G401 (cell line): ENCODE measurements around the gene VPS72. TPM values are rescaled to one million over a fixed set of nuclear protein-coding genes. Genes with fewer than 3 reads are reported as not detected.
"Not testable (repeated sequence)": the region's sequence is repeated elsewhere in the genome, so short reads cannot be mapped to it uniquely, and the experiment has no call there.

ENCODE experiments used
- DNase-seq: peaks from one replicate; pipeline ENCODE4 v3.0.0-alpha.2; 2015; ENCODE audit warnings: low spot score
- in situ Hi-C: cut with HindIII; loops from 2 replicates; pipeline ENCODE4 v1.10.0; 2016; ENCODE audit warnings: low sequenced_read_pairs, mixed read lengths
- total RNA-seq: library from RNA; depleted of rRNA; stranded (reverse); fragments of >200 nt; shearing (Covaris generic); gene quantifications from 2 replicates; pipeline ENCODE4 v1.2.3, GENCODE V29; 2014

VPS72 gene
- total RNA-seq, 1 experiment from 2014 or later, result 80.9 TPM

GRCh38 chr1:151193304-151193703, 3.3 kb upstream of the VPS72 start:
- no peak for DNase-seq
- in situ Hi-C loops, result no loop called here

DNA sequence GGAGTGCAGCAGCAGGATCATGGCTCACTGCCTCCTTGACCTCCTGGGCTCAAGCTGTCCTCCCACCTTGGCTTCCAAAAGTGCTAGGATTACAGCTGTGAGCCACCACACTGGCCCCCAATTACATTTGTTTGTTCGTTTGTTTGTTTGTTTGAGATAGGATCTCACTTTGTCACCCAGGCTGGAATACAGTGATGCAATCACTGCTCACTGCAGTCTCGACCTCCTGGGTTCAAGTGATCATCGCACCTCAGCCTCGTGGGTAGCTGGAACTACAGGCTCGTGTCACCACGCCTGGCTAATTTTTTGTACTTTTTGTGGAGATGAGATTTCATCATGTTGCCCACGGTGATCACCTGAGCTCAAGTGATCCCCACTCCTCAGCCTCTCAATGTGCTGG, 2.0 kb upstream of the VPS72 start:
- in situ Hi-C loops, result no loop called here
- no peak for DNase-seq

DNA sequence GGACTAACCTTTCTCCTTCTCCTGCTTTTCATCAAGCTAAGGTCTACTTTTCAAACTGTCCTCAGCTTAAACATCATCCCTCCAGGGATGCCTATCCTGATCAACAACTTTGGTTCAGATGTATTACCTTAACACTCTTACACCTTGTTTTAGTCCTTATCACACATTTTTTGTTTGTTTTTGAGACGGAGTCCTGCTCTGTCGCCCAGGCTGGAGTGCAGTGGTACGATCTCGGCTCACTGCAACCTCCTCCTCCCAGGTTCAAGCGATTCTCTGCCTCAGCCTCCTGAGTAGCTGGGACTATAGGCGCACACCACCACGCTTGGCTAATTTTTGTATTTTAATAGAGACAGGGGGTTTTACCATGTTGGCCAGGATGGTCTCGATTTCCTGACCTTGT, 1.3 kb downstream of the VPS72 start:
- in situ Hi-C loops, DNase-seq: not testable (repeated sequence)

DNA sequence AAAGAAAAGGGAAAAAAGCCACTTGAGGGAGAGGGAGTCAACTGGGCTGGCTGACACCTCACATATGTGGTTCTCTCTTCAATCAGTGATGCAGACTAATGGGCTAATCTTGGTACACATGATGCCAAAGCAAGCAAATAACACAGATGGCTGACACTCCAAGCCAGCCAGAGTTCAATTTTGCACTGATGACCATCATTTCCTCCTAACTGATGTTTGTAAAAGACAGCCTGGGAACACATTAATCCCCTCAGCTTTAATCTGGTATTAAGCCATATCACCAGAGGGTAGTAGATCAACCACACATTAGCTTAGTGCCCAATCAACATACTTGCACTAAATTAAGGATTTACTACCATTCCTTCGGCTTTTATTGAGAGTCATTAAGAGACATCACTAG, 2.8 kb downstream of the VPS72 start:
- in situ Hi-C loops, result no loop called here
- DNase-seq, result no peak

DNA sequence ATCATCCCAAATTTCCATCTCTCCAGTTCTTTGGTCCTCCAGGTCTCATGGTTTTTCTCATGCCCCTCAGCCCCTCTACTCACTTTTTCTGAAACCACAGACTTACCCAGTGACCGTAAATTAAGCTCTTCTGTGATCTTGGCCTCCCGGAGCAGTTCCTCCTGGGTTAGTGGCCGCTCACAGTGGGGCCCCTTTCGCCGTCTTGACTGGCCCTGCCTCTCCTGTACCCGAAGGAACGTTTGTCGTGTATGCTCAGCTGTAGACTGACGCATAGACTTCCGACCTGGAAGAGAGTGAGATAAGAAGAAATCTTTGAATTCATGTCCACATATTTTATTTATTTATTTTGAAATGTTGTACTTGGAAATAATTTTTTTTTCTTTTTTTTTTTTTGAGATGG, 5.8 kb downstream of the VPS72 start:
- DNase-seq, result no peak
- in situ Hi-C loops, result no loop called here

DNA sequence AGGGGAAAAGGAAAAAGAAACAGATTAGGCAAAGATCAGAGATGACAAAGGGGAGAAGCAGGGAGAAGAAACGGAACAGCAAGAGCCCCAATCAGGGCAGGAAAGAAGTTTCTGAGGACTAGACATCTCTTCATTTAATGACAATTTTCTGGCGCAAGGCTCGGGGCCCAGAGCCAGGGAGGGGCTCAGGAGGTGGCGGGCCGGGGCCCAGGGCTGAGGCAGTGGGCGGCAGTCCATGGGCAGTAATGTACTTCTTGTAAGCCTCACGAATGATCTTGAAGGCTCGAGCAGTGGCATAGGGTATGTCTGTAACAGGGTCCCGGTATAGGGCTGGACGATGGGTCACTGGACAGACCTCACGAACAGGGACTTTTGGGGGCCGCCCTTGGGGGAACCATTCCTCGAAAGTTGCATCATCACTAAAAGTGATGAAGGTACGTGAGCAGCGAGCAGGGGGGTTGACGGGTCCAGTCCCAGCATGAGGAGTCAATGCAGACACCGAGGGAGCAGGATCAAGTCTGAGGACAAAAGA, 13.4 kb downstream of the VPS72 start:
- in situ Hi-C loops, result no loop called here
- no peak for DNase-seq

DNA sequence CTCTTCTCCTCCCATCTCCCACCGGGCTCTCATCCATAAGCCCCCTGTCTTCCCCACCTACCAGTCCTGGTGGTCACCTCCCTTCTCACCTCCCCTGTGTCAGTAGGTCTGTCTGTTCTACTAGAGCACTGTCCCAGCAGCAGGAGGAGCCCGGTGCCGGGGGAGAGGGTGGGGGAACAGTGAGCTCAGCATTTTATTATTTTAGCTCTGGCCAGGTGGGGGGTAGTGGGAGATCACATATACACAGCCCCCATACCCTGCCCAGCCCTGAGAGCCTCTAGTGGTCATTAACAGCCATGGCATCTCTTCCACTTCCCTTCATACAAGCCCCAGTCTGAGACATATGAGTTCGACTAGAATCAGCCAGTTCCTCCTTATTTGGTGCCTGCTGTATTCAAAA, 14.1 kb downstream of the VPS72 start, which contains the start of gene TMOD4:
TSS of gene TMOD4 (minus strand) at position 119 of the 400 bp plus-strand sequence. CDS start 1,106 bp downstream, outside the sequence.
- DNase-seq, result no peak
- in situ Hi-C loops, result no loop called here

DNA sequence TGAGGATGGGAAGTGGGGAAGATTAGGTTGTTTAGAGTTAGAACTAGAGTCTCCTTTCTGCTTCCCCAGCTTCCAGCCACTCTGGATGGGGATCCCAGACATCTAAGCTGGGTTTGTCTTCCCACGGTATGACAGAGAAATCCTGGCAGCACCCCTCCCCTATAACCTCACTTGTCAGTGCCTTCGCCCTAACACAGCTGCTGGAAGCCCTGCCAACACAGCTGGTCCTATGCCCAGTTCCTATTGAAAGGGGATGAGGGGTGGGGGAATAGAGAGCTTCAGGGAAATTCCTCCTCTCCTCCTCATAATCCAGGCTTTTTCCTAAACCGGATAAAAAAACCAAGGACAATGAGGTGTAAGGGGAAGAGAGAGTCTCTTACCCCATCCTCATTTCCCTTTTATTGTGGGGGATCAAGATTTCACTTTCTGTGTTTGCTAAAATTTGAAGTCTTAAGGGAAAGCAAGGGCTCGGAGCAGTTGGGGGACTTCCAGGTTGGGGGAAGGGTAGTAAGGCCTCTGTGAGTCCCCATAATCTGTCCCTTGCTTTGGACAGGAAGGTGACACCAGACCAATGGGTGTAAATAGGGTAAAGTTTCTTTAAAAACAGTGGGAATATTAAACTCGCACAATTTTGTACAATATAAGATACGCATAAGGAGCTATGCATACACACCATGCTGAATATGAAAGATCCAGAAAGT, 14.8 kb downstream of the VPS72 start:
- in situ Hi-C loops, result no loop called here
- DNase-seq, result no peak

GRCh38 chr1:151171190-151171589, 18.8 kb downstream of the VPS72 start:
- DNase-seq, result no peak
- in situ Hi-C loops, result no loop called here

DNA sequence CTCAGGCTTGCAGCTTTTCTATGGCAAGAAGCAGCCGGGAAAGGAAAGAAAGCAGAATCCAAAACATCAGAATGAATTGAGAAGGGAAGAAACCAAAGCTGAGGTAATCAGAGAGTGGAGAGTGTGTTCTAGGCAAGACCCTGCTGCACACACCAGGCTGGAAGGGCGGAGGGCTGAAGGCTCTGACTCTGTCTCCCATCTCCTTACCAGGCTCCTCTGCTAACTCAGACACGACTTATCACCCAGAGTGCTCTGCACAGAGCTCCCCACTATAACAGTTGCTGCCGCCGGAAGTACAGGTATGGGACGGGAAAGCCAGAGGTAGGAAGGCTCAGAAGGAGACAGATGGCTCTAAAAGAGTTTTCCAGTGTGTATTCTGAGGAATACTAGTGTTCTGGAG, 22.9 kb downstream of the VPS72 start:
- in situ Hi-C loops, result no loop called here

GRCh38 chr1:151166505-151166956, 23.5 kb downstream of the VPS72 start:
- in situ Hi-C loops, result no loop called here
- DNase-seq, result no peak

More for the DNA sequence above, 22.9 kb downstream of the VPS72 start:
- DNase-seq, result no peak

GRCh38 chr1:151165738-151166504, 24.1 kb downstream of the VPS72 start, which contains the start of the genes LYSMD1 and SCNM1:
LYSMD1 (minus strand) TSS chr1:151165902; CDS start chr1:151165258, 644 bp downstream.
SCNM1 (plus strand) TSS chr1:151166144; CDS start chr1:151166153, 9 bp downstream.
- peak; percentile 98 for DNase-seq
- in situ Hi-C loops, result no loop called here

DNA sequence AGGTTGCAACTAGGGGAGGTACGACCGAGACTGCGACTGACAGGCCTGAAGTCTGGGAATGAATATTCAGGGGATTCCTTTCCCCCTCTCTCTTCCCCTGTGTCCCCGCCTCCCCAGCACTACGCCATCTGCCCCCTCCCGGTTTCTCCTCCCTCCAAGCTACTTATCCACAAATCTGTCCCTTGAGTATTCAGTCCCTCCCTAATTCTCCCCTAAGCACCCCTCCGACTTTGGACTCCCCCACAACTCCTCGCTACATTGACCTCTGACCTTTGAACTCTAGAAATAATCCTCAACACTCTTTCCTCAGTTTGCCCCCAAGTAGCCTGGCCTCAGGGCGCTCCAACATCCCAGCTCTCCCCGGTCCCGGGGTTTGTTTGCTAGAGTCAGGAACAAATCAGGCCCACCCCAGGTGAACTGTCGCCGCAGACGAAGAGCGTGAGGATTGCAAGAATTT, 24.7 kb downstream of the VPS72 start:
- in situ Hi-C loops, result no loop called here
- peak; percentile 72 for DNase-seq

DNA sequence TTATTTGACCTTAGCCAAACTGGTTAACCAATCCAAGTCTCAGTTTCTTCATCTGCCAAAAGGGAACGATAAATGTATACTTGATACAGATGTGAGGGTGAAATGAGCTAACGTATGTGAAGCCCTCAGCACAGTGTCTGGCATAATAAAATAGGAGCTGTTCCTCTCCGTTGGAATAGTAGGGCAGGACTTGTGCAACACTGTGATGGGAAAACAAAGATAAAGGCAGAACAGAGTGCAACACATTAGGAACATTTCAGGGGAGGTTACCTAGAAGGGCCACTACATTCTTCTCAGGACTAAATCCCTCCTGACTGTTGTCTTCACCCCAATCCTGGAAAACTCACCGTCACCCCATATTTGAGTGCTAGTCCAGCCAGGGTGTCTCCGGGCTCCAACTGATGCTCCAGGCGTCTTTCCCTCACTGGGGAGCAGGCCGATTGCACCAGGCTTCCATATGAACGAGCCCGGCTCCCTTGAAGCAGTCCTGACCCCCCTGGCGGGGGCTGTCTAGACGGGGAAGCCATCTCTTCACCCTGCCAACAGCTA, 25.2 kb downstream of the VPS72 start:
- DNase-seq, result no peak
- in situ Hi-C loops, result no loop called here

DNA sequence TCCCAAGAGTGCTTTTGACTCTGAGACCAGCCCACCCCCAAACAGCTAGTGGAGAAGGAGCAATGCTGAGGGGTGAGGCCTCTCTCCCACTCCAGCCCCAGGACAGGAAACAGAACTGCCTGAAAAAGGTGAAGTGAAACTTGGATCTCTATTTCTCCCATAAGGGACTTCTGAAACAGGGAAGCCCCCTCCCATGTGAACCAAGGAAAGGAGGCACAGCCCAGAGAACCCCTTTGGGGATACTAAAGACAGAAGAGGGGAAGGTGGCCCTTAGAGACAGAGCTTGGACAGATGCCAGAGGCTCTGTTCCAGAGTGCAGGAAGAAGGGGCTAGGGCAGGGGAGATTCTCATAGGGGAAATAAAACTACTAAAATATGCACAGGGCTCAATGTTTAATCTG, 30.6 kb downstream of the VPS72 start:
- in situ Hi-C loops, result no loop called here
- DNase-seq, result no peak

DNA sequence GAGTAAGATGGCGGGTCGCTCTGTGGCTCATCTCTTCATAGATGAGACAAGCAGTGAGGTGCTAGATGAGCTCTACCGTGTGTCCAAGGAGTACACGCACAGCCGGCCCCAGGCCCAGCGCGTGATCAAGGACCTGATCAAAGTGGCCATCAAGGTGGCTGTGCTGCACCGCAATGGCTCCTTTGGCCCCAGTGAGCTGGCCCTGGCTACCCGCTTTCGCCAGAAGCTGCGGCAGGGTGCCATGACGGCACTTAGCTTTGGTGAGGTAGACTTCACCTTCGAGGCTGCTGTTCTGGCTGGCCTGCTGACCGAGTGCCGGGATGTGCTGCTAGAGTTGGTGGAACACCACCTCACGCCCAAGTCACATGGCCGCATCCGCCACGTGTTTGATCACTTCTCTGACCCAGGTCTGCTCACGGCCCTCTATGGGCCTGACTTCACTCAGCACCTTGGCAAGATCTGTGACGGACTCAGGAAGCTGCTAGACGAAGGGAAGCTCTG, 31.2 kb downstream of the VPS72 start:
- no peak for DNase-seq
- in situ Hi-C loops, result no loop called here

GRCh38 chr1:151158326-151158725, 31.7 kb downstream of the VPS72 start:
- in situ Hi-C loops, result no loop called here
- DNase-seq, result no peak

GRCh38 chr1:151157067-151157531, 32.9 kb downstream of the VPS72 start:
- DNase-seq, result no peak
- in situ Hi-C loops, result no loop called here

DNA sequence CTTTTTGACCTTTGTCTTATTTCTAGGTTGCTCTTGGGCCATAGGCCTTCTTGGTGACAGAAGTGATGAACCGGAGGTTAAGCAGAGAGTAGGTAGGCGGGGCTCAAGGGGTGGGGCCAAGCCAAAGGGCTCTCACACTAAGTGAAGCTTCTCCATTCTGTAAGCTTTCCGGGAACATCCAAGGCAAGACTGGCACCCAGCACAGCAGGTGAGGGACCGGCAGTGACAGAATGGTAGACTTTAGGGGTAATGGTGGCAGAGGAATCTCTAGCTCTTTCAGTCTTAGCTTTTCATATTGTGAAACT, 33.5 kb downstream of the VPS72 start, which contains the start of gene TNFAIP8L2:
TSS of gene TNFAIP8L2 (plus strand) at position 135 of the 305 bp plus-strand sequence. CDS start 2,049 bp downstream, outside the sequence.
- in situ Hi-C loops, result no loop called here
- no peak for DNase-seq
